ENCODE results near the gene BZW1.

BZW1 gene

DNA sequence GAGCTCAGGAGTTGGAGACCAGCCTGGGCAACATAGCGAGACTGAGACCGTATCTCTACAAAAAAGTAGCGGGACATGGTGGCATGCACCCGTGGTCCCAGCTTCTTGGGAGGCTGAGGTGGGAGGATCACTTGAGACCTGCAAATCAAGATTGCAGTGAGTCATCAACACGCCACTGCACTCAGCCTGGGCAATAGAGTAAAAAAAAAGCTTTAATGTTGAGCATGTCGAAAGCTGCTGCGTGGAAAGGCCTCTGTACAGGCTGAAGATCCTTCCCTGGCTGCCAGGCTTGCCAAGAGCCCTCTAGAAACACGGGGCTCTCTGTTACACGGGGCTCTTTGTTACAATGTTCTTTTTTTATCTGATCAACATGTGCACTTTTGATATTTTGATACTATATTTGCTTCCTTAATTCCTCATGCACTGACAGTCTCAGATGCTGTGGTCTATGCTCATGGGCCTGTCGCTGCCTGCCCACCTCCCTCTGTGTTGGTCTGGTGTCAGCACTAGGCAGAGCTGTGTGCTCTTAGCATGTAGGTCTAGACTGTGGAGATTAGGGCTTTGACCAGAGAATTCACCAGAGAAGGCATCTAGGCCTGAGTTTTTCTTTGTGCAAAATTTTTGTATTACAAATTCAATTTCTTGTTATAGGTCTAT is 34.1 kb downstream of the BZW1 start:
- no peaks in the 10 kb centered on the region for H3K9me3 ChIP-seq (ENCODE audit: insufficient read depth, low read depth, low read length)
- H3K27ac ChIP-seq (ENCODE audit: low read length): no peak overlapping the region
- no peak overlapping the region for H3K9ac ChIP-seq (ENCODE audit: low read depth, low read length)

DNA sequence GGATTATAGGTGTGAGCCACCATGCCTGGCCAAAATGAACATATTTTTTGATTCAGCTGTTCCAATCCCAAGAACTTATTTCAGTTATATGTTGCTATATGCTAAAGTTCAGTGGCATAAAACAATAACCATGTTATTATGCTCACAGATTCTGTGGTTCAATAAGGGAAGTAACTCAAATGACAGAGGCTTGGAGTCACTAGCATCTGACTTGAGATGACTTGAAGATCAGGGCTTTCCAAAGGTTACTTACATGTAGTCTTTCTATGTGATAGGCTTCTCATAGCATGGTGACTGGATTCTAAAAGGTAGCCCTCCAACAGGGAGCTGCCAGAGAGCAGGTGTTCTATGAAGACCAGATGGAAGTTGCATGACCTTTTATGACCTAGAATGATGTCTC is 35.6 kb downstream of the BZW1 start:
- H3K4me3 ChIP-seq (ENCODE audit: low read length): no peak overlapping the region
- no peak overlapping the region for H3K9ac ChIP-seq (ENCODE audit: low read depth, low read length)
- peaks cover 17% of the 10 kb centered on the region for H3K36me3 ChIP-seq (ENCODE audit: insufficient read depth, low read depth, low read length)
- H3K4me1 ChIP-seq (ENCODE audit: insufficient read depth, low read length): no peaks in the 10 kb centered on the region
- no peak overlapping the region for H3K27ac ChIP-seq (ENCODE audit: low read length)
- H3K9me3 ChIP-seq (ENCODE audit: insufficient read depth, low read depth, low read length): no peaks in the 10 kb centered on the region
- H3K27me3 ChIP-seq (ENCODE audit: insufficient read depth, low read length): no peaks in the 10 kb centered on the region

More for the DNA sequence above, 34.1 kb downstream of the BZW1 start:
- Histone ChIP-seq H3K27me3 (ENCODE audit: insufficient read depth, low read length) (no peaks in the 10 kb centered on the region), H3K36me3 (ENCODE audit: insufficient read depth, low read depth, low read length) (peaks cover 2% of the 10 kb centered on the region), H3K4me3 (ENCODE audit: low read length) (no peak overlapping the region), H3K4me1 (ENCODE audit: insufficient read depth, low read length) (no peaks in the 10 kb centered on the region)

DNA sequence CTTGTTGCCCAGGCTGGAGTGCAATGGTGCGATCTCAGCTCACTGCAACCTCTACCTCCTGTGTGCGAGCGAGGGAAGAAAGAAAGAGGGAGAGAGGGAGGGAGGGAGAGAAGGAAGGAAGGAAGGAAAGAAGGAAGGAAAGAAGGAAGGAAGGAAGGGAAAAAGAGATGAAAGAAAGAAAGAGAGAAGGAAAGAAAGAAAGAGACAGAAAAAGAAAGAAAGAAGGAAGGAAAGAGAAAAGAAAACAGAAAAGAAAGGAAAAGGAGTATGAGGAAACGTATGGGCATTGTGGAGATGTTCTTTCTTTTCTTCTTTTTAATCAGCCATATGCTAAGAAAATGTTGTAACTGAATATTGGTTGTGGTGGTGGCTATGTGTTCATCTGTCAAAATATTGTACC is 36.2 kb downstream of the BZW1 start:
- no peaks in the 10 kb centered on the region for H3K4me1 ChIP-seq (ENCODE audit: insufficient read depth, low read length)
- H3K36me3 ChIP-seq (ENCODE audit: insufficient read depth, low read depth, low read length): peaks cover 24% of the 10 kb centered on the region
- no peak overlapping the region for H3K4me3 ChIP-seq (ENCODE audit: low read length)
- H3K27ac ChIP-seq (ENCODE audit: low read length): no peak overlapping the region
- H3K27me3 ChIP-seq (ENCODE audit: insufficient read depth, low read length): no peaks in the 10 kb centered on the region
- no peak overlapping the region for H3K9ac ChIP-seq (ENCODE audit: low read depth, low read length)
- H3K9me3 ChIP-seq (ENCODE audit: insufficient read depth, low read depth, low read length): no peaks in the 10 kb centered on the region

DNA sequence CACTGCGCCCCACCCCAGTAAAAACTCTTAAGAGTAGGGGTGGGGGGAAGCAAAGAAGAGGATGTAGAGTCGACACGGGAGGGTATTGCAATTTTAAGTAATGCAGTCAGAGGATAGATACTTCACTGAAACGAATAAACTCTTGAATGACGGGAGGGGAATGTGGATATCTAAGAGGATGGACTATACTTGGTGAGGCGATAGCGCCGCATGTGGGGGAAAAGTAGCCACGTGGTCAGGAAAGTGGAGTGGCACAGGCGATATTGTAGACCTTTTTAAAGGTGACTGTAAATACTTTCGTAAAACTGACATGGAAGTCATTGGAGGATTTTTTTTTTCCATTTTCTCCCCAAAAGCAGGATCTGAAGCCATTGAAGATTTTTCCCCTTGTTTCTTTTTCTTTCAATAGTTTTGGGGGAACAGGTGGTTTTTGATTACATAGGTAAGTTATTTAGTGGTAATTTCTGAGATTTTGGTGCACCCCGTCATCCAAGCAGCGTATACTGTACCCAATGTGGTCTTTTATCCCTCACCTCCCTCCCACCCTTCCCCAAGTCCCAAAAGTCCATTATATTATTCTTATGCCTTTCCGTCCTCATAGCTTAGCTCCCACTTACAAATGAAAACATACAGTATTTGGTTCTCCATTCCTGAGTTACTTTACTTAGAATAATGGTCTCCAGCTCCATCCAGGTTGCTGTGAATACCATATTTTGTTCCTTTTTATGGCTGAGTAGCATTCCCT is 39.0 kb downstream of the BZW1 start:
- Histone ChIP-seq H3K4me3 (ENCODE audit: low read length) (no peak overlapping the region), H3K9ac (ENCODE audit: low read depth, low read length) (no peak overlapping the region), H3K9me3 (ENCODE audit: insufficient read depth, low read depth, low read length) (no peaks in the 10 kb centered on the region), H3K27ac (ENCODE audit: low read length) (no peak overlapping the region), H3K4me1 (ENCODE audit: insufficient read depth, low read length) (no peaks in the 10 kb centered on the region), H3K27me3 (ENCODE audit: insufficient read depth, low read length) (no peaks in the 10 kb centered on the region), H3K36me3 (ENCODE audit: insufficient read depth, low read depth, low read length) (peaks cover 50% of the 10 kb centered on the region)

DNA sequence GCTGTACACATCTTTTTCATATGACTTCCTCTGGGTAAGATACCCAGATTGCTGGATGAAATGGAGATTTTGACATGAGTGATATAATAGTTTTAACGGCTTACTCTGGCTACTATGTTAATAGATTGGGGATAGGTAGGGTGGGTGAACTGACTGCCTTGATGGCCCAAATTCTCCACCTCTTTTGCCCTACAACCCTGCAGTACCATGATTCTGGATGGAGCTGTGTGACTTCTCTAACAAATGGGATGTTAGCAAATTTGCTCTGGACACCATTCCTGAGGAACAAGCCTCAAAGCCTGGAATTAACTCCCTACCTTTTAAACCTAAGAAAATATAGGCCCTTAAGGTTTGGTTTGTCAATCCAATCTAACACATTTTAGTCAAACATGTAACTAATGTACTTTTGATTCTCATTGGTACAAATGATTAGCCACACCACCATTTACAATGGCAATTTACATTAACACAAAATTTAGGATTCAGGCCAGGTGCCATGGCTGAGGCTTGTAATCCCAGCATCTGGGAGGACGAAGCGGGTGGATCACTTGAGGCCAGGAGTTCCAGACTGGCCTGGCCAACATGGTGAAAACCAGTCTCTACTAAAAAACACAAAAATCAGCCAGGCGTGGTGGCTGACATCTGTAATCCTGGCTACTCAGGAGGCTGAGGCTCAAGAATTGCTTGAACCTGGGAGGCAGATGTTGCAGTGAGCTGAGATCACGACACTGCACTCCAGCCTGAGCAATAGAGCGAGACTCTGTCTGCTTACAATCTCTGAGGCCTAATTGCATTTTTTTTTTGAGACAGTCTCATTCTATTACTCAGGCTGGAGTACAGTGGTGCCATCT is 39.9 kb downstream of the BZW1 start:
- no peaks in the 10 kb centered on the region for H3K9me3 ChIP-seq (ENCODE audit: insufficient read depth, low read depth, low read length)
- H3K4me1 ChIP-seq (ENCODE audit: insufficient read depth, low read length): no peaks in the 10 kb centered on the region
- peaks cover 58% of the 10 kb centered on the region for H3K36me3 ChIP-seq (ENCODE audit: insufficient read depth, low read depth, low read length)
- H3K9ac ChIP-seq (ENCODE audit: low read depth, low read length): no peak overlapping the region
- no peak overlapping the region for H3K4me3 ChIP-seq (ENCODE audit: low read length)
- no peaks in the 10 kb centered on the region for H3K27me3 ChIP-seq (ENCODE audit: insufficient read depth, low read length)
- no peak overlapping the region for H3K27ac ChIP-seq (ENCODE audit: low read length)

DNA sequence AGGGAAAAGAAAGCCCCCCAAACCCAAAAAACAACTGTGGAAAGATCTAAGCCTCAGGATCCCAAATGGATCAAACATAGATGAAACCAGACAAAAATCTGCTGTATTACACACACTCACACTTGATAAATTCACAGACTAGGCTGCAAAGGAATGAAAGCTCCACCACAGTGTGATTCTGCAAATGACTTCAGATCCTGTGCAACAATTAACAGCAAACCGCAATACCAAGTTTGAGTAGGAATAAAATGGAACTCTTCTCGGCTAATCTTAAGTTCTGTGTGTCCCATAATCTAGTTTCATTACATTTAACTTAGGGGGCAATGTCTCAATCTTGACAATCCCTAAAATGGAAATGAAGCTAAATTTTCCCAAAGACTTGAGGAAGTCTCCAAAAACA is 40.9 kb downstream of the BZW1 start:
- no peaks in the 10 kb centered on the region for H3K9me3 ChIP-seq (ENCODE audit: insufficient read depth, low read depth, low read length)
- H3K27me3 ChIP-seq (ENCODE audit: insufficient read depth, low read length): no peaks in the 10 kb centered on the region
- no peaks in the 10 kb centered on the region for H3K4me1 ChIP-seq (ENCODE audit: insufficient read depth, low read length)
- no peak overlapping the region for H3K27ac ChIP-seq (ENCODE audit: low read length)
- H3K9ac ChIP-seq (ENCODE audit: low read depth, low read length): no peak overlapping the region
- no peak overlapping the region for H3K4me3 ChIP-seq (ENCODE audit: low read length)
- peaks cover 68% of the 10 kb centered on the region for H3K36me3 ChIP-seq (ENCODE audit: insufficient read depth, low read depth, low read length)

DNA sequence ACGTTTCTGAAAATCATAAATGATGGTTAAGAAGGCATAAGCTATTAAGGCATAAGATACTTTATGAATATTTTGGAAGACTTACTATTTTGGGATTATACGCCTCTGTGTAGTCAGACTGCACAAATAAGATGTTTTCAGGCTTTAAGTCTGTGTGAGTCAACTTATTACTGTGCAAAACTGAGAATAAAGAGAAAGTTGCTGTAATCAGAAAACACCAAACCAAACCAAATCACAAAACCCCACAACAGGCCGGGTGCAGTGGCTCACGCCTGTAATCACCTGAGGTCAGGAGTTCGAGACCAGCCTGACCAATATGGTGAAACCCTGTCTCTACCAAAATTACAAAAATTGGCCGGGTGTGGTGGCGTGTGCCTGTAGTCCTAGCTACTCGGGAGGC is 45.1 kb downstream of the BZW1 start:
- Histone ChIP-seq H3K27ac (ENCODE audit: low read length) (no peak overlapping the region), H3K36me3 (ENCODE audit: insufficient read depth, low read depth, low read length) (peaks cover 98% of the 10 kb centered on the region), H3K4me1 (ENCODE audit: insufficient read depth, low read length) (peaks cover 6% of the 10 kb centered on the region), H3K4me3 (ENCODE audit: low read length) (no peak overlapping the region), H3K9me3 (ENCODE audit: insufficient read depth, low read depth, low read length) (no peaks in the 10 kb centered on the region), H3K27me3 (ENCODE audit: insufficient read depth, low read length) (no peaks in the 10 kb centered on the region), H3K9ac (ENCODE audit: low read depth, low read length) (no peak overlapping the region)

DNA sequence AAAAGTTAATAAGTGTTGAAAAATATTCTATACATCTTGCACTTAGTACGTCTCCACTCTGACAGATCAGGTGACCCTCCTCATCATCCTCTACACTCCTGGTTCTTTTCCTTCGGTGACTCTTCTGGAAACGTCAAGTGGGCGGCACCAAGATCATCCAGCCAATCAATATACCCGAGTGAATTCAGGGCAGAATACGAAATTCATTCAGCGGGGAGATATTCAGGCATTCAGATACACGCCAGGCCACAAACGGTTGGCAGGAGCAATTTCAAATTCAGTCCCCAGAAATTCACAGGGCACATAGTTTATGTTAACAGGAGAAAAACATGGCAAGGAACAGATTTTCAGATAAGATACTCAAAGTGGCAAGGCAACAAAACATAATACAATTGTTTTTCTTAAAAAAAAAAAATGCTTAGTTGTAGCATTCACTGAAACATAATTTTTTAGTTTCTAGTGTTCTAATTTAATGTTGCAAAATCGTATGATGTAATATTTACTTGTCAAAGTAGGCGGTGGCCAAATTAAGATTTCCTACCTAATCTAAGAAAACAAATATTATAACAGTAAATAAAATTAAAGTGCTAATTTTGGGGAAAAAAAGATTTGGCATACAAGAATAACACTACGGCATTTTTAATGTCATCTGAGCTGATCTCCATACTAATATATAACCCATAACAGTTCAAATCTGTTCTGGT is 48.5 kb downstream of the BZW1 start:
- H3K9ac ChIP-seq (ENCODE audit: low read depth, low read length): no peak overlapping the region
- H3K36me3 ChIP-seq (ENCODE audit: insufficient read depth, low read depth, low read length): peaks cover 65% of the 10 kb centered on the region
- H3K4me3 ChIP-seq (ENCODE audit: low read length): no peak overlapping the region

DNA sequence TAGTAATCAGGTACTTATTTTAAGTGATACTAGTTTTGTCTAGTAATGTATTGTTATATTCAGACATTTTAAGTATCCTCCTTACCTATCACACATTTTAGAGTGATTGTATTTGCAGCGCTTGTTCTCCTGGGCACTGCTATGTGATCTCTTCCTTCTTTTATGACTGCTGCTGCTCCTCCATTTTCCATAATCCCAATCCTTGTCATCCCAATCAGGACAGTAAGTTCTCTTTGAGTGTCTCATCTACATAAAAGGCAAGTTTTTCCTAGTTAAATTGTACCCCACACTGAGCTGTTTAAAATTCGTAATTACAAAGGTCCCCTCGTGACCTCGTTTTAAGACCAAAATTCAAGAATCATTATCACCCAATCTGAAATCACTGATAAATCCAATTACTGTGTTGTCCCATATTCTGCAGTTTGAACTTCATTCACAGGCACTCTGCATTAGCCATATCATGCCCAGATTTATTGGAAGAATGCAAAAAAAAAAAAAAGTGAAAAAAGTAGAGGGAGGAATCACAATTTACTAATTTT is 50.0 kb downstream of the BZW1 start:
- Histone ChIP-seq H3K27ac (ENCODE audit: low read length) (no peak overlapping the region), H3K4me3 (ENCODE audit: low read length) (peak overlapping the region; percentile 100), H3K9me3 (ENCODE audit: insufficient read depth, low read depth, low read length) (no peaks in the 10 kb centered on the region), H3K36me3 (ENCODE audit: insufficient read depth, low read depth, low read length) (peaks cover 53% of the 10 kb centered on the region), H3K27me3 (ENCODE audit: insufficient read depth, low read length) (no peaks in the 10 kb centered on the region), H3K9ac (ENCODE audit: low read depth, low read length) (peak overlapping the region; percentile 100; the same call in 1 of the 2 replicates), H3K4me1 (ENCODE audit: insufficient read depth, low read length) (peaks cover 7% of the 10 kb centered on the region)

More for the DNA sequence above, 48.5 kb downstream of the BZW1 start:
- Histone ChIP-seq H3K27me3 (ENCODE audit: insufficient read depth, low read length) (no peaks in the 10 kb centered on the region), H3K4me1 (ENCODE audit: insufficient read depth, low read length) (peaks cover 7% of the 10 kb centered on the region), H3K27ac (ENCODE audit: low read length) (no peak overlapping the region), H3K9me3 (ENCODE audit: insufficient read depth, low read depth, low read length) (no peaks in the 10 kb centered on the region)

DNA sequence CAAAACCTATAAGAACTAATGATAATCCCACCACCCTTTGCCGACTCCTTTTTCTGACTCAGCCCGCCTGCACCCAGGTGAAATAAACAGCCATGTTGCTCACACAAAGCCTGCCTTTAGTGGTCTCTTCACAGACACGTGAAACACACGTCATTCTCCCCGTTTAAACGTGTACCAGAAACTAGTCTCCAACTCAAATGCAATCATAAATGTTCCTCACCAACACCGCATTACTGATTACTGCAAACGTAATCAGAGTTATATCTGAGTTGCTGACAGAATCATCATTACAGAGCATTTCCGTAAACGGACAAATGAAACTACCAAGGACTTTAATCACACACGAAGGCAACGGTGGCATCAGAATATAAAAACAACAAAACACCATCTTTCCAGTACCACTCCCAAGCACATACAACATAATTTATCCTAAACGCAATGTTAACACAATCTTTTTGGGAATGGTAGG is 50.9 kb downstream of the BZW1 start:
- Histone ChIP-seq H3K27me3 (ENCODE audit: insufficient read depth, low read length) (no peaks in the 10 kb centered on the region), H3K27ac (ENCODE audit: low read length) (no peak overlapping the region), H3K4me3 (ENCODE audit: low read length) (peak overlapping the region; percentile 100), H3K36me3 (ENCODE audit: insufficient read depth, low read depth, low read length) (peaks cover 44% of the 10 kb centered on the region), H3K4me1 (ENCODE audit: insufficient read depth, low read length) (peaks cover 7% of the 10 kb centered on the region), H3K9me3 (ENCODE audit: insufficient read depth, low read depth, low read length) (no peaks in the 10 kb centered on the region), H3K9ac (ENCODE audit: low read depth, low read length) (peak overlapping the region; percentile 100)

DNA sequence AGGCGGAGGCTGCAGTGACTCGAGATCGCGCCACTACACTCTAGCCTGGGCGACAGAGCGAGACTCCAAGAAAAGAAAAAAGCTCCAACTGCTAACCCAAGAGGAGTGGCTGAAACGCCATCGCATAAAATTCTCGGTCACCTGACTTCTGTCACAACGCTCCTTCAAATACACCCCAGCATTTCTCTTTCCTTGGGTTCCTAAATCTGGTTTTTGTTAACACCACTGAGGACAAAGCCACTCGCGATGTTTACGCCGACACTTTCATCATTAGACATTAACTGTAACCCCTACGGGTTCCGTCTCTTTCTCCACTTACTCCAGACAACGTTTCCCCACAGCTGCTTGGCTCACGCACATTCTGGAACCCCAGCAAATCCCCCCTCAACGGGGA is 52.1 kb downstream of the BZW1 start:
- H3K9me3 ChIP-seq (ENCODE audit: insufficient read depth, low read depth, low read length): no peaks in the 10 kb centered on the region
- peaks cover 32% of the 10 kb centered on the region for H3K36me3 ChIP-seq (ENCODE audit: insufficient read depth, low read depth, low read length)
- peak overlapping the region; percentile 100 for H3K9ac ChIP-seq (ENCODE audit: low read depth, low read length)
- peak overlapping the region; percentile 100 for H3K4me3 ChIP-seq (ENCODE audit: low read length)
- H3K27ac ChIP-seq (ENCODE audit: low read length): peak overlapping the region; percentile 98
- H3K4me1 ChIP-seq (ENCODE audit: insufficient read depth, low read length): peaks cover 7% of the 10 kb centered on the region
- H3K27me3 ChIP-seq (ENCODE audit: insufficient read depth, low read length): no peaks in the 10 kb centered on the region

All from iPS-20b (cell line).